Fibroblast of pulmonary artery (primary cell): ENCODE measurements around the gene COL13A1.

ENCODE experiments used
- DNase-seq: peaks from one replicate; pipeline ENCODE4 v3.0.0-alpha.2; 2010; ENCODE audit warnings: low read depth
- H3K4me3 ChIP-seq: replicated peaks from 2 replicates; pipeline ENCODE4 v1.5.1; 2011; ENCODE audit warnings: low read depth, mild to moderate bottlenecking, control low read depth, low read length, moderate library complexity
- CTCF ChIP-seq: IDR thresholded peaks from 2 replicates; pipeline ENCODE4 v1.5.1; 2011; ENCODE audit warnings: mild to moderate bottlenecking, control low read depth, low read length, inconsistent platforms; ENCODE audit errors: missing control alignments

COL13A1 gene

GRCh38 chr10:69759641-69760040, 42.1 kb upstream of the COL13A1 start:
- TF ChIP-seq CTCF: no peak
- H3K4me3 ChIP-seq: no peak overlapping the region
- DNase-seq: no peak

GRCh38 chr10:69760072-69760471, 41.6 kb upstream of the COL13A1 start:
- TF ChIP-seq CTCF: no peak
- no peak overlapping the region for H3K4me3 ChIP-seq
- no peak for DNase-seq

GRCh38 chr10:69761320-69761719, 40.4 kb upstream of the COL13A1 start:
- no peak for DNase-seq
- H3K4me3 ChIP-seq: no peak overlapping the region
- no peak for TF ChIP-seq CTCF

GRCh38 chr10:69766161-69766910, 35.4 kb upstream of the COL13A1 start:
- H3K4me3 ChIP-seq: no peak overlapping the region
- DNase-seq: no peak
- no peak for TF ChIP-seq CTCF

GRCh38 chr10:69767793-69768192, 33.9 kb upstream of the COL13A1 start:
- TF ChIP-seq CTCF: no peak
- DNase-seq: no peak
- H3K4me3 ChIP-seq: no peak overlapping the region

- H3K4me3 ChIP-seq: no peak overlapping the region
- DNase-seq: no peak
- no peak for TF ChIP-seq CTCF
Measured at GRCh38 chr10:69768386-69768785, 33.3 kb upstream of the COL13A1 start.

GRCh38 chr10:69769395-69769992, 32.2 kb upstream of the COL13A1 start:
- H3K4me3 ChIP-seq: no peak overlapping the region
- peak; percentile 74 for DNase-seq
- no peak for TF ChIP-seq CTCF
